GM12878 (cell line): Measurements from ENCODE around the gene PSMB8. TPM values are rescaled to one million over a fixed set of nuclear protein-coding genes. Genes with fewer than 3 reads are reported as not detected.
A peak's percentile ranks its signal among the peaks of the same experiment; 100 is the strongest.

Source experiments
- ATAC-seq: fragments of 200-7000 bp; cut with Tn5 transposase; 3 replicates; pipeline ENCODE4 v1.9.1; 2020; ENCODE audit warnings: mild to moderate bottlenecking, moderate library complexity
- BruUV-seq: library from RNA; stranded (reverse); fragments of 400-500 nt; replicated peaks from 2 replicates; lab custom pipeline; 2021; lab: Mats Ljungman, UMichigan
- CTCF ChIA-PET: fragments of 300-600 bp; sonication (Branson Sonifier 250); formaldehyde crosslinking; extraction: SDS; loops from one replicate; lab custom pipeline; 2021; ENCODE audit warnings: inconsistent platforms; lab: Yijun Ruan, JAX
- POLR2A ChIA-PET: fragments of 350-600 bp; formaldehyde crosslinking; extraction: SDS; loops from one replicate; lab custom pipeline; 2021; ENCODE audit warnings: inconsistent platforms; lab: Charles Lee
- RAD21 ChIA-PET: fragments of 300-600 bp; sonication (Branson Sonifier 250); formaldehyde crosslinking; loops from one replicate; lab custom pipeline; 2023; ENCODE audit warnings: antibody characterized with exemption; ENCODE audit not compliant: unreplicated experiment; lab: Charles Lee
- SMC1A ChIA-PET: fragments of 300-600 bp; sonication (Branson Sonifier 250); formaldehyde crosslinking; loops from one replicate; lab custom pipeline; 2023; ENCODE audit not compliant: unreplicated experiment, uncharacterized antibody; lab: Charles Lee
- DNase-seq: peaks from one replicate; pipeline ENCODE4 v3.0.0-alpha.2; 2011; ENCODE audit warnings: low read depth, low spot score
- FAIRE-seq: peaks from 3 replicates; lab custom pipeline; 2011; peaks lifted over from hg19 to GRCh38; lab: Jason Lieb, UNC
- H2AFZ ChIP-seq: 2 replicates; pipeline ENCODE4 v1.6.0; 2011; ENCODE audit warnings: low read depth, low read length, control low read depth; ENCODE audit not compliant: control insufficient read depth
- H3K27ac ChIP-seq: 2 replicates; pipeline ENCODE4 v1.5.1; 2011; ENCODE audit warnings: control low read depth; ENCODE audit not compliant: control insufficient read depth, insufficient read depth
- H3K27me3 ChIP-seq, 2 experiments: replicated peaks in 1 of 2; 2 replicates each; pipeline versions ENCODE4 v1.6.0 to v1.6.1; 2011; ENCODE audit warnings: low read length in 1 of 2; ENCODE audit not compliant: control insufficient read depth in 2 of 2, insufficient read depth in 2 of 2
- H3K36me3 ChIP-seq, 2 experiments: 2 replicates each; pipeline ENCODE4 v1.5.1; 2011; ENCODE audit warnings: low read length in 1 of 2; ENCODE audit not compliant: control insufficient read depth in 2 of 2, insufficient read depth in 2 of 2
- H3K4me1 ChIP-seq: 2 replicates; pipeline ENCODE4 v1.6.1; 2011; ENCODE audit warnings: mild to moderate bottlenecking, low read length, moderate library complexity, mixed read lengths; ENCODE audit not compliant: control insufficient read depth, insufficient read depth
- H3K4me2 ChIP-seq: 2 replicates; pipeline ENCODE4 v1.6.0; 2011; ENCODE audit warnings: control low read depth; ENCODE audit not compliant: control insufficient read depth, insufficient read depth
- H3K4me3 ChIP-seq: fragments of 200-600 bp; sonication (generic); 2 replicates; pipeline ENCODE4 v1.5.1; 2016
- H3K79me2 ChIP-seq: 2 replicates; pipeline ENCODE4 v1.6.0; 2011; ENCODE audit warnings: low read length; ENCODE audit not compliant: control insufficient read depth, insufficient read depth
- H3K9ac ChIP-seq: 2 replicates; pipeline ENCODE4 v1.8.0; 2011; ENCODE audit warnings: low read length, control low read depth, mixed read lengths; ENCODE audit not compliant: control insufficient read depth, insufficient read depth
- H3K9me3 ChIP-seq: replicated peaks from 3 replicates; pipeline ENCODE4 v1.5.1; 2011; ENCODE audit warnings: mild to moderate bottlenecking, low read length; ENCODE audit not compliant: control insufficient read depth, insufficient read depth
- H4K20me1 ChIP-seq: 2 replicates; pipeline ENCODE4 v1.6.0; 2011; ENCODE audit not compliant: control insufficient read depth, insufficient read depth
- BCL3 ChIP-seq: IDR thresholded peaks from 2 replicates; pipeline ENCODE4 v1.6.1; 2011; ENCODE audit warnings: borderline replicate concordance, low read depth, mild to moderate bottlenecking, moderate library complexity, low read length; ENCODE audit not compliant: insufficient read depth, poor library complexity, severe bottlenecking
- CTCF ChIP-seq, 3 experiments: IDR thresholded peaks in 2 of 3; conservative IDR thresholded peaks in 1 of 3; 2 replicates each; pipeline ENCODE4 v1.5.1; 2011; ENCODE audit warnings: low read depth in 3 of 3, low read length in 3 of 3, mild to moderate bottlenecking in 3 of 3, control low read depth in 2 of 3, moderate library complexity in 2 of 3, inconsistent platforms in 1 of 3, mixed read lengths in 1 of 3; ENCODE audit not compliant: control insufficient read depth in 2 of 3, insufficient read depth in 1 of 3; ENCODE audit errors: extremely low read depth in 1 of 3
- GATAD2B ChIP-seq: fragments of 450-650 bp; conservative IDR thresholded peaks from 2 replicates; pipeline ENCODE4 v1.6.1; 2017; ENCODE audit warnings: low read depth, mild to moderate bottlenecking, moderate library complexity
- KLF5 ChIP-seq: fragments of 450-650 bp; IDR thresholded peaks from 2 replicates; pipeline ENCODE4 v1.6.1; 2014; ENCODE audit warnings: mild to moderate bottlenecking; ENCODE audit not compliant: partially characterized antibody
- RAD21 ChIP-seq: IDR thresholded peaks from 2 replicates; pipeline ENCODE4 v1.6.1; 2011; ENCODE audit warnings: mild to moderate bottlenecking, low read depth, low read length, moderate library complexity; ENCODE audit not compliant: insufficient read depth
- SMC3 ChIP-seq: IDR thresholded peaks from 2 replicates; pipeline ENCODE4 v1.6.1; 2011; ENCODE audit warnings: low read length, improper control_type of control experiment, borderline replicate concordance
- TBL1XR1 ChIP-seq: IDR thresholded peaks from 2 replicates; pipeline ENCODE4 v1.6.1; 2012; ENCODE audit warnings: low read depth, low read length, improper control_type of control experiment
- YBX1 ChIP-seq: fragments of 450-650 bp; IDR thresholded peaks from 2 replicates; pipeline ENCODE4 v1.6.1; 2016; ENCODE audit warnings: antibody characterized with exemption
- WGBS: methylation state at CpG from one replicate; pipeline ENCODE4 v1.1.6; 2016; ENCODE audit warnings: low lambda C conversion rate; ENCODE audit not compliant: insufficient replicate concordance, insufficient coverage; ENCODE audit errors: missing lambda C conversion rate; 5-methylcytosine and 5-hydroxymethylcytosine counted together
- in situ Hi-C: fragments of 300-500 bp; cut with MboI; formaldehyde crosslinking; loops from 9 replicates; pipeline ENCODE4 v1.14.3; 2018; ENCODE audit warnings: mixed read lengths
- intact Hi-C: fragments of 100-400 bp; cut with micrococcal nuclease; formaldehyde crosslinking; loops from one replicate; pipeline ENCODE4 v1.14.2; 2022; ENCODE audit not compliant: unreplicated experiment
- polyA plus RNA-seq, 11 experiments: library from polyadenylated mRNA; depleted of rRNA in 4 of 11; unstranded in 6 of 11; stranded (reverse) in 5 of 11; fragments of >200 nt; fragmentation: Nextera tagmentation in 4 of 11; fragmentation: Illumina TruSeq in 1 of 11; extraction: Ambion mirVana in 4 of 11; extraction: Trizol in 1 of 11; gene quantifications; 1 replicate in 1 of 11; 2 replicates in 10 of 11; pipeline versions ENCODE4 v1.2.1 to v1.2.3, GENCODE V29; 2011 to 2016; ENCODE audit warnings: inconsistent platforms in 2 of 11, missing spikeins in 2 of 11, low read depth in 1 of 11
- total RNA-seq, 4 experiments: library from RNA; depleted of rRNA in 3 of 4; stranded (reverse); fragments of >200 nt in 3 of 4; fragmentation: Illumina TruSeq in 1 of 4; extraction: Trizol in 1 of 4; gene quantifications; 2 replicates each; pipeline versions ENCODE4 v1.2.1 to v1.2.3, GENCODE V29; 2013 to 2021

The PSMB8 gene
- total and polyA plus RNA-seq, 10 of the 15 experiments (the other 5 are each of a cell fraction or from before 2014, with no cell fraction given): 304 to 557 (median 379) TPM

DNA sequence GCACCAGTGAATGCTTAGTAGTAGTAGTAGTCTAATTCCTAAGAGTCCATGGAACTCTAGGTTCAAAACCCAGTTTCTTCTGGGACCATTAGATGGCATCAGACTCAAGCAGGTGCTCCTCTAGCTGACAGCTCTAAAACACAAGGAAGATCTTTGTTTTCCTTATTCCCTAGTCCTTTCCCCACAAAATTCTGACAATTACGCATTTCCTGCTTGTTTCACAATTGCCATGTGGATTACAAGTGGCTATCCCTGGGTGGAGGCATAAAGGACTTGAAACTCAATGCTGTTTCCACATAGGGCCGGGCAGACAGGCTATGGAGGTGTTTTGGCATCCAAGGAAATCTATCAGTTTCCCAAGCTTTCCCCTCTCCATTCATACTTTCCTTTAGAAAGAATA is 17.9 kb downstream of the PSMB8 start:
- no peaks in the 10 kb centered on the region for H3K4me1 ChIP-seq
- ChIA-PET CTCF (interaction anchor here (0.7 to 4.3 kb wide), 10 partner anchors 13 to 738 kb away, joined by 3 to 66 read pairs (median 4); partner anchors contain the start of gene TAP2), SMC1A (interaction anchor here (0.8 to 4.1 kb wide), 9 partner anchors 13 to 158 kb away, joined by 3 to 51 read pairs (median 4); partner anchors contain the start of genes HLA-DMA, TAP1 and TAP2), POLR2A (interaction anchor here (1.0 to 1.5 kb wide), 4 partner anchors 12 to 159 kb away, joined by 3 read pairs; no protein-coding TSS in a partner anchor), RAD21 (interaction anchor here (1.0 to 2.6 kb wide), 3 partner anchors 12 to 42 kb away, joined by 6 to 12 read pairs (median 9); partner anchors contain the start of gene TAP2)
- intact Hi-C loops: loop anchor here (5.0 kb wide), 1 partner anchor 41 kb away; no protein-coding TSS in a partner anchor
- H3K4me3 ChIP-seq: no peak overlapping the region
- ATAC-seq (peak; percentile 36; the same call in 1 of the 3 replicates), FAIRE-seq (no peak), DNase-seq (no peak)
- BruUV-seq: no TSS peak
- no peak overlapping the region for H3K4me2 ChIP-seq
- in situ Hi-C loops: no loop called here
- 98% methylated on average over 2 of the region's 2 CpGs for WGBS
- H3K79me2 ChIP-seq: no peaks in the 10 kb centered on the region
- H3K27ac ChIP-seq: no peak overlapping the region
- peaks cover 7 to 16% of the 10 kb centered on the region in 2 experiments for H3K36me3 ChIP-seq
- no peak overlapping the region for H2AFZ ChIP-seq
- no peaks in the 10 kb centered on the region for H3K27me3 ChIP-seq
- H3K9ac ChIP-seq: no peak overlapping the region
- no peak for TF ChIP-seq BCL3
- TF ChIP-seq TBL1XR1: no peak
- peak; percentile 39 for TF ChIP-seq RAD21
- TF ChIP-seq KLF5: no peak
- TF ChIP-seq CTCF (IDR thresholded peaks at IDR 0.05 in 2 of 3, conservative IDR thresholded peaks at IDR 0.05 in 1 of 3; ENCODE audit: control insufficient read depth in 2 of 3, extremely low read depth in 1 of 3, insufficient read depth in 1 of 3, low read depth in 3 of 3, low read length in 3 of 3): peak; percentile 30 to 55 (median 36); a peak in 4 of 6 replicates
- TF ChIP-seq YBX1: no peak
- TF ChIP-seq GATAD2B: no peak
- TF ChIP-seq SMC3: peak; percentile 14; the same call in 1 of the 2 replicates
- no peaks in the 10 kb centered on the region for H3K9me3 ChIP-seq
- H4K20me1 ChIP-seq: no peaks in the 10 kb centered on the region
